Rectal smooth muscle tissue (tissue), 1 donor: ENCODE data around the gene USP27X.

Experiments used
- H3K27ac ChIP-seq: one replicate; pipeline ENCODE4 v1.7.0; 2013; ENCODE audit warnings: low read depth, low read length, inconsistent platforms
- H3K27me3 ChIP-seq: one replicate; pipeline ENCODE4 v1.7.0; 2013; ENCODE audit warnings: low read length; ENCODE audit not compliant: control insufficient read depth, insufficient read depth
- H3K36me3 ChIP-seq: one replicate; pipeline ENCODE4 v1.7.0; 2013; ENCODE audit warnings: low read length; ENCODE audit not compliant: control insufficient read depth, insufficient read depth
- H3K4me1 ChIP-seq: one replicate; pipeline ENCODE4 v1.7.0; 2013; ENCODE audit warnings: low read length; ENCODE audit not compliant: control insufficient read depth, insufficient read depth
- H3K4me3 ChIP-seq: one replicate; pipeline ENCODE4 v1.7.0; 2013; ENCODE audit warnings: low read length
- H3K9ac ChIP-seq: one replicate; pipeline ENCODE4 v1.7.0; 2013; ENCODE audit warnings: low read length

The USP27X gene

GRCh38 chrX:49860867-49861535 lies 18.3 kb upstream of the USP27X start:
- Histone ChIP-seq H3K4me1 (no peaks in the 10 kb centered on the region), H3K4me3 (no peak overlapping the region), H3K9ac (no peak overlapping the region)

GRCh38 chrX:49862093-49862492 lies 17.2 kb upstream of the USP27X start:
- Histone ChIP-seq H3K4me3 (no peak overlapping the region), H3K27me3 (no peaks in the 10 kb centered on the region), H3K36me3 (no peaks in the 10 kb centered on the region), H3K4me1 (no peaks in the 10 kb centered on the region), H3K27ac (no peak overlapping the region), H3K9ac (no peak overlapping the region)

More at GRCh38 chrX:49860867-49861535, 18.3 kb upstream of the USP27X start:
- Histone ChIP-seq H3K27me3 (no peaks in the 10 kb centered on the region), H3K36me3 (no peaks in the 10 kb centered on the region), H3K27ac (no peak overlapping the region)

GRCh38 chrX:49868739-49869138 lies 10.5 kb upstream of the USP27X start:
- H3K27me3 ChIP-seq, result peaks cover 4% of the 10 kb centered on the region

GRCh38 chrX:49876750-49877149 lies 2.5 kb upstream of the USP27X start:
- Histone ChIP-seq H3K4me3 (no peak overlapping the region), H3K36me3 (no peaks in the 10 kb centered on the region), H3K9ac (no peak overlapping the region), H3K27ac (no peak overlapping the region), H3K27me3 (peaks cover 4% of the 10 kb centered on the region), H3K4me1 (peaks cover 2% of the 10 kb centered on the region)

More at GRCh38 chrX:49868739-49869138, 10.5 kb upstream of the USP27X start:
- Histone ChIP-seq H3K4me1 (no peaks in the 10 kb centered on the region), H3K4me3 (no peak overlapping the region), H3K27ac (no peak overlapping the region), H3K9ac (no peak overlapping the region), H3K36me3 (no peaks in the 10 kb centered on the region)

GRCh38 chrX:49877397-49878101 lies 1.7 kb upstream of the USP27X start:
- Histone ChIP-seq H3K27me3 (peaks cover 2% of the 10 kb centered on the region), H3K4me1 (peaks cover 2% of the 10 kb centered on the region), H3K9ac (no peak overlapping the region), H3K36me3 (no peaks in the 10 kb centered on the region), H3K27ac (peak overlapping the region; percentile 81), H3K4me3 (no peak overlapping the region)

- Histone ChIP-seq H3K9ac (no peak overlapping the region), H3K27ac (peak overlapping the region; percentile 81), H3K4me1 (peaks cover 2% of the 10 kb centered on the region), H3K36me3 (no peaks in the 10 kb centered on the region), H3K27me3 (peaks cover 2% of the 10 kb centered on the region), H3K4me3 (peak overlapping the region; percentile 56)
Observed at GRCh38 chrX:49878128-49878833, 1.0 kb upstream of the USP27X start.

GRCh38 chrX:49879656-49880277 lies 483 bp downstream of the USP27X start:
- Histone ChIP-seq H3K4me1 (peaks cover 2% of the 10 kb centered on the region), H3K9ac (no peak overlapping the region), H3K4me3 (peak overlapping the region; percentile 56), H3K27ac (peak overlapping the region; percentile 81), H3K27me3 (peaks cover 2% of the 10 kb centered on the region), H3K36me3 (no peaks in the 10 kb centered on the region)

- H3K4me3 ChIP-seq, result no peak overlapping the region
Observed at GRCh38 chrX:49880668-49881067, 1.4 kb downstream of the USP27X start.

GRCh38 chrX:49884290-49884862 lies 5.1 kb downstream of the USP27X start:
- Histone ChIP-seq H3K27ac (no peak overlapping the region), H3K9ac (no peak overlapping the region), H3K4me1 (peaks cover 2% of the 10 kb centered on the region), H3K36me3 (no peaks in the 10 kb centered on the region), H3K4me3 (no peak overlapping the region), H3K27me3 (peaks cover 2% of the 10 kb centered on the region)

More at GRCh38 chrX:49880668-49881067, 1.4 kb downstream of the USP27X start:
- peaks cover 2% of the 10 kb centered on the region for H3K27me3 ChIP-seq
- H3K9ac ChIP-seq, result no peak overlapping the region
- no peak overlapping the region for H3K27ac ChIP-seq
- peaks cover 2% of the 10 kb centered on the region for H3K4me1 ChIP-seq
- H3K36me3 ChIP-seq, result no peaks in the 10 kb centered on the region

GRCh38 chrX:49892542-49892941 lies 13.3 kb downstream of the USP27X start:
- H3K36me3 ChIP-seq, result no peaks in the 10 kb centered on the region
- no peak overlapping the region for H3K9ac ChIP-seq
- H3K4me3 ChIP-seq, result no peak overlapping the region
- no peaks in the 10 kb centered on the region for H3K27me3 ChIP-seq
- no peaks in the 10 kb centered on the region for H3K4me1 ChIP-seq
- H3K27ac ChIP-seq, result no peak overlapping the region

GRCh38 chrX:49896951-49897350 lies 17.7 kb downstream of the USP27X start:
- Histone ChIP-seq H3K4me1 (no peaks in the 10 kb centered on the region), H3K27ac (no peak overlapping the region), H3K4me3 (no peak overlapping the region), H3K27me3 (no peaks in the 10 kb centered on the region), H3K9ac (no peak overlapping the region), H3K36me3 (no peaks in the 10 kb centered on the region)

- Histone ChIP-seq H3K9ac (no peak overlapping the region), H3K4me3 (no peak overlapping the region), H3K36me3 (no peaks in the 10 kb centered on the region), H3K27ac (no peak overlapping the region), H3K4me1 (no peaks in the 10 kb centered on the region), H3K27me3 (no peaks in the 10 kb centered on the region)
Observed at GRCh38 chrX:49901048-49901447, 21.8 kb downstream of the USP27X start.
